ENCODE data around the gene LRRC9. TPM values are rescaled to one million over a fixed set of nuclear protein-coding genes. Genes with fewer than 3 reads are reported as not detected.

LRRC9 gene
- total RNA-seq, 1 experiment from 2014 or later = not detected

DNA sequence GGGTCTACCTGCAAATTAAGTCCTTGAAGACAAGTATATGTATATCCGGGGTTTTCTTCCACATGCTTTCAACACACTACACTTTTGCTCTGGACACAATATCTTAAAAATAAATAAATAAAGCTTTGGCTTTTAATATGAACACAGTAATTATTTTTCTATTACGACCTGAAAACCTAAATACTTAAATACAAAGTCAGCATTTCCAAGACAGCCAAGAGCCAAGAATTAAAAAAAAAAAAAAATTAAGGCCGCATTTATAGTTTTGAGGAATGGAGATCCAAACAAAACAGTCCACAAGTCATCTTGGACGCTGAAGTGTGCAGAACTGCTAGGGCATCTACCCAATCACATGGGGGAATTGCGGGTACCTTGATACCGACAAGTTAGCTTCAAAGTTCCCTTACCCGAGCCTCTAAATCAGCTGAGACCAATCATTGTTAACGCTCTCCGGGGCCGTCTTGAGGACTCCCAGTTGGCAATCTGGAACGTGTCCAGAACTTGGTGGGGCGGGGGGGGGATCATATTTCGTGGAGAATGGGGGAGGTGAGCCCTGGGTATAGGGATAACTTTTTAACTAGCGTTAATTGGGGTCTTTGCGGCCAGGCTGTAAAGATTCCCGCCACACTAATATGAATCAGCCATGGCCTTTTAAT is 171.0 kb downstream of the LRRC9 start:
- intact Hi-C loops (cut with micrococcal nuclease; ENCODE audit: unreplicated experiment) = loop anchor here (5.0 kb wide), 2 partner anchors 609 to 899 kb away; partner anchors contain the start of genes JKAMP and L3HYPDH
- BruUV-seq (replicated peaks) = TSS peak; percentile 93
- peak overlapping the region; percentile 92 for H2AFZ ChIP-seq
- no peak for TF ChIP-seq EZH2 (IDR thresholded peaks at IDR 0.05; ENCODE audit: low read depth)
- TF ChIP-seq, protein P1, sequence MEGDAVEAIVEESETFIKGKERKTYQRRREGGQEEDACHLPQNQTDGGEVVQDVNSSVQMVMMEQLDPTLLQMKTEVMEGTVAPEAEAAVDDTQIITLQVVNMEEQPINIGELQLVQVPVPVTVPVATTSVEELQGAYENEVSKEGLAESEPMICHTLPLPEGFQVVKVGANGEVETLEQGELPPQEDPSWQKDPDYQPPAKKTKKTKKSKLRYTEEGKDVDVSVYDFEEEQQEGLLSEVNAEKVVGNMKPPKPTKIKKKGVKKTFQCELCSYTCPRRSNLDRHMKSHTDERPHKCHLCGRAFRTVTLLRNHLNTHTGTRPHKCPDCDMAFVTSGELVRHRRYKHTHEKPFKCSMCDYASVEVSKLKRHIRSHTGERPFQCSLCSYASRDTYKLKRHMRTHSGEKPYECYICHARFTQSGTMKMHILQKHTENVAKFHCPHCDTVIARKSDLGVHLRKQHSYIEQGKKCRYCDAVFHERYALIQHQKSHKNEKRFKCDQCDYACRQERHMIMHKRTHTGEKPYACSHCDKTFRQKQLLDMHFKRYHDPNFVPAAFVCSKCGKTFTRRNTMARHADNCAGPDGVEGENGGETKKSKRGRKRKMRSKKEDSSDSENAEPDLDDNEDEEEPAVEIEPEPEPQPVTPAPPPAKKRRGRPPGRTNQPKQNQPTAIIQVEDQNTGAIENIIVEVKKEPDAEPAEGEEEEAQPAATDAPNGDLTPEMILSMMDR (conservative IDR thresholded peaks at IDR 0.05) = no peak
- DNase-seq = peak; percentile 42 to 57
- H3K9me3 ChIP-seq (ENCODE audit: insufficient read depth, low read depth) = no peaks in the 10 kb centered on the region
- peaks cover 26% of the 10 kb centered on the region for H3F3A ChIP-seq (ENCODE audit: insufficient read depth, low read depth)
- ChIA-PET POLR2A (ENCODE audit: unreplicated experiment) (interaction anchor here (0.6 kb wide), 1 partner anchor 131 kb away, joined by 3 read pairs; no protein-coding TSS in a partner anchor), CTCF (no interaction called here)
- no peaks in the 10 kb centered on the region for H3K9me2 ChIP-seq (ENCODE audit: insufficient read depth)
- peak overlapping the region; percentile 90 for H3K4me3 ChIP-seq
- no peaks in the 10 kb centered on the region for H3K27me3 ChIP-seq (ENCODE audit: insufficient read depth, low read depth)
- peaks cover 37% of the 10 kb centered on the region for H3K79me2 ChIP-seq (ENCODE audit: low read depth)
- no peaks in the 10 kb centered on the region for H3K36me3 ChIP-seq (ENCODE audit: low read depth)
- peak overlapping the region; percentile 92 for H3K4me2 ChIP-seq
- H4K20me1 ChIP-seq (ENCODE audit: insufficient read depth) = no peaks in the 10 kb centered on the region; the same call in 1 of the 2 replicates
- peak overlapping the region; percentile 94 for H3K27ac ChIP-seq
- H3K4me1 ChIP-seq (replicated peaks; ENCODE audit: insufficient read depth) = peaks cover 20% of the 10 kb centered on the region

DNA sequence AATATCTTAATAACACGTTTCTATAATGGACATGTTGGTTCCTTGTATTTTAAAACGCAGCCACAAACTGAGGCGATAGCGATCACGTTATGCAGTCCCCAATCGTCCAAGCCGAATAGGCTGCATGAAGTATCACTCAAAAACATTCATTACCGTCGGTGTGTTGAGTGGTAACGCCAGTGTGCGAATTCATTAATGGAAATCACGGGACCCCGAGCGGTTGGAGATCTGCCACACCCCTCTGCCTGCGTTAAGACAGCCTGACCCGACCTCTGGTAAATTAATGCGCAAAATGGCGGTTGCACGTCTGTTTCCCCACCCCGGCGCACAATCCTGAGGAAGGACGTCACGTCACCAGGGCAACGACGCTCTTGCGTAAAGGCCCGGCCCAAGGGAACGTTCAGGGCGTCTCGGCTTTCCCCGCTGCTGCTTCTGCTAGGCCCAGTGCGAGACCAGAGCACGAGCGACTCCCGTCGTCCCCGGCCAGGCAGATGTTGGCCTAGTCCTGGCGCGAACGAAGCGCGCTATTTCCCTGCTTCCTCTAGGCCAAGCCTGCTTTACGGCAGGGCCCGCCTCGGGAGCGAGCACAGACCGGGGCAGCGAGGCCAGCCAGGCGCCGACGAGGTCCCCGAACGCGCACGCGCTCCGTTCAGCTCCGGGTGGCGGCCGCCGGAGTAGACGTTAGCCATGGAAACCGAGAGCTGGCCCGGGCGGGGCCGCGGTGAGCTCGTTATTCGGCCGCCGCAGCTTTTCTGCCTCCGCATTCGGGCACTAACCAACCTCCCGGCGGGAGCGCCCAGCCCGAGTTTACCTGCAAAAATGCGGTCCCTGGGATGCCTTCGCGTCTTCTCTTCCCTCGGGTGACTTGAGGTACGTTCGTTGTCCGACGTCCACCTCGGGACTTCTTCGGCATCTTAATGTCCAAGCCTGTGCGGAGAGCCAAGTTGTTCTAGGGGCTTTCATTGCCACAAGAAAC is 171.9 kb downstream of the LRRC9 start, which contains the start of gene PCNX4:
Gene PCNX4, plus strand, starts transcription at position 374 of the 976 bp plus-strand sequence. CDS start 15,716 bp downstream, outside the sequence.
- no peak for TF ChIP-seq EZH2 (IDR thresholded peaks at IDR 0.05; ENCODE audit: low read depth)
- TF ChIP-seq, protein P1 (conservative IDR thresholded peaks at IDR 0.05) = no peak
- H3K9me2 ChIP-seq (ENCODE audit: insufficient read depth) = no peaks in the 10 kb centered on the region
- intact Hi-C loops (cut with micrococcal nuclease; ENCODE audit: unreplicated experiment) = loop anchor here (1.0 to 5.0 kb wide), 4 partner anchors 73 to 900 kb away; partner anchors contain the start of genes DHRS7, JKAMP and L3HYPDH
- H3K4me3 ChIP-seq = peak within 1 kb of the TSS; percentile 90
- H3K9me3 ChIP-seq (ENCODE audit: insufficient read depth, low read depth) = no peaks in the 10 kb centered on the region
- H3K27me3 ChIP-seq (ENCODE audit: insufficient read depth, low read depth) = no peaks in the 10 kb centered on the region
- H3K4me1 ChIP-seq (replicated peaks; ENCODE audit: insufficient read depth) = peaks cover 20% of the 10 kb centered on the region
- ChIA-PET POLR2A (ENCODE audit: unreplicated experiment) (interaction anchor here (0.5 to 0.9 kb wide), 5 partner anchors 84 to 1658 kb away, joined by 3 to 8 read pairs (median 4); partner anchors contain the start of gene PPM1A), CTCF (no interaction called here)
- no peaks in the 10 kb centered on the region; the same call in 1 of the 2 replicates for H4K20me1 ChIP-seq (ENCODE audit: insufficient read depth)
- peak; percentile 96 for DNase-seq
- H3K27ac ChIP-seq = peak within 1 kb of the TSS; percentile 94
- no TSS peak for BruUV-seq (replicated peaks)
- peak within 1 kb of the TSS; percentile 92 for H3K4me2 ChIP-seq
- H3K36me3 ChIP-seq (ENCODE audit: low read depth) = no peaks in the 10 kb centered on the region
- peak within 1 kb of the TSS; percentile 92 for H2AFZ ChIP-seq
- peaks cover 26% of the 10 kb centered on the region for H3F3A ChIP-seq (ENCODE audit: insufficient read depth, low read depth)
- peaks cover 46% of the 10 kb centered on the region for H3K79me2 ChIP-seq (ENCODE audit: low read depth)

DNA sequence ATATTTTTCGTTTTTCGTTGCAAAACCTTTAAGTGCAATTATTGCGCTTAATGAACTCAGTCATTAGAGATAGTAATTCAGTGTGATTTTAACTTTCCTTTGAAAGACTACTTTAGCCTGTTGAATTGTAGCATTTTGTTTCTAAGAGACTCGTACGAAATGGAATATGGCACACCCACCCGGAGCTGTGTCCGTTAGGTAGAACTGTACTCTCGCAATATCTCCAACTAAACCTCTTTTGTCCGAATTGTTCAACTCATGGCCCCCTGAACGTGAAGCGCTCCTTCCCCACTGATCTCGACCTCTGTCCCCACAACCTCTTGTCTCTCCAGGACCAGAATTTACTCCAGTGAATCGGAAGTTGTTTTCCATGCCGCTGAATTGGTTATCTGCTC is 172.6 kb downstream of the LRRC9 start:
- H3K4me1 ChIP-seq (replicated peaks; ENCODE audit: insufficient read depth) = peaks cover 20% of the 10 kb centered on the region
- peaks cover 53% of the 10 kb centered on the region for H3K79me2 ChIP-seq (ENCODE audit: low read depth)
- no peaks in the 10 kb centered on the region for H3K36me3 ChIP-seq (ENCODE audit: low read depth)
- intact Hi-C loops (cut with micrococcal nuclease; ENCODE audit: unreplicated experiment) = loop anchor here (1.0 to 5.0 kb wide), 4 partner anchors 73 to 900 kb away; partner anchors contain the start of genes DHRS7, JKAMP and L3HYPDH
- H3K9me3 ChIP-seq (ENCODE audit: insufficient read depth, low read depth) = no peaks in the 10 kb centered on the region
- BruUV-seq (replicated peaks) = TSS peak; percentile 52
- peak overlapping the region; percentile 90 for H3K4me3 ChIP-seq
- CTCF ChIA-PET = no interaction called here
- peak overlapping the region; percentile 92 for H3K4me2 ChIP-seq
- no peak for TF ChIP-seq EZH2 (IDR thresholded peaks at IDR 0.05; ENCODE audit: low read depth)
- TF ChIP-seq, protein P1 (conservative IDR thresholded peaks at IDR 0.05) = no peak
- no peak for DNase-seq
- POLR2A ChIA-PET (ENCODE audit: unreplicated experiment) = interaction anchor here (0.5 to 0.9 kb wide), 4 partner anchors 83 to 1657 kb away, joined by 3 to 8 read pairs (median 4); partner anchors contain the start of gene PPM1A
- H3K27ac ChIP-seq = peak overlapping the region; percentile 94
- H2AFZ ChIP-seq = peak overlapping the region; percentile 92
- no peaks in the 10 kb centered on the region; the same call in 1 of the 2 replicates for H4K20me1 ChIP-seq (ENCODE audit: insufficient read depth)
- H3K9me2 ChIP-seq (ENCODE audit: insufficient read depth) = no peaks in the 10 kb centered on the region
- peaks cover 26% of the 10 kb centered on the region for H3F3A ChIP-seq (ENCODE audit: insufficient read depth, low read depth)
- H3K27me3 ChIP-seq (ENCODE audit: insufficient read depth, low read depth) = no peaks in the 10 kb centered on the region

Measured in PC-9 (cell line).